Keratinocyte (primary cell): ENCODE measurements around the gene AUH. TPM values are rescaled to one million over a fixed set of nuclear protein-coding genes. Genes with fewer than 3 reads are reported as not detected.

Experiments used
- DNase-seq: peaks from one replicate; pipeline ENCODE4 v3.0.0-alpha.2; 2011; ENCODE audit warnings: low read depth, missing footprints, low spot score
- FAIRE-seq: peaks from 2 replicates; lab custom pipeline; 2011; peaks lifted over from hg19 to GRCh38; lab: Jason Lieb, UNC
- H2AFZ ChIP-seq: 2 replicates; pipeline ENCODE4 v1.6.0; 2012; ENCODE audit warnings: low read length, control low read depth, inconsistent platforms; ENCODE audit not compliant: control insufficient read depth
- H3K27ac ChIP-seq: 2 replicates; pipeline ENCODE4 v1.5.1; 2011; ENCODE audit warnings: low read length; ENCODE audit not compliant: control insufficient read depth, insufficient read depth
- H3K27me3 ChIP-seq: 3 replicates; pipeline ENCODE4 v1.6.0; 2011; ENCODE audit warnings: low read length; ENCODE audit not compliant: control insufficient read depth, insufficient read depth; ENCODE audit errors: extremely low read depth
- H3K36me3 ChIP-seq, 2 experiments: 2 replicates in 1 of 2; 3 replicates in 1 of 2; pipeline ENCODE4 v1.5.1; 2011; ENCODE audit warnings: low read length in 2 of 2, mild to moderate bottlenecking in 1 of 2; ENCODE audit not compliant: control insufficient read depth in 2 of 2, insufficient read depth in 2 of 2; ENCODE audit errors: extremely low read depth in 1 of 2
- H3K4me1 ChIP-seq: 3 replicates; pipeline ENCODE4 v1.5.1; 2011; ENCODE audit warnings: low read length; ENCODE audit not compliant: control insufficient read depth, insufficient read depth; ENCODE audit errors: extremely low read depth
- H3K4me2 ChIP-seq: 3 replicates; pipeline ENCODE4 v1.6.0; 2011; ENCODE audit warnings: low read depth, low read length; ENCODE audit not compliant: control insufficient read depth, insufficient read depth; ENCODE audit errors: extremely low read depth
- H3K4me3 ChIP-seq, 3 experiments: fragments of 200-600 bp in 1 of 3; sonication (generic) in 1 of 3; 2 replicates in 2 of 3; 3 replicates in 1 of 3; pipeline ENCODE4 v1.5.1; 2011 to 2016; ENCODE audit warnings: low read length in 3 of 3, mild to moderate bottlenecking in 3 of 3, control low read depth in 2 of 3, inconsistent platforms in 1 of 3, low read depth in 1 of 3, mixed read lengths in 1 of 3, mixed run types in 1 of 3, moderate library complexity in 1 of 3; ENCODE audit not compliant: control insufficient read depth in 2 of 3, insufficient read depth in 2 of 3; ENCODE audit errors: extremely low read depth in 1 of 3
- H3K79me2 ChIP-seq: 2 replicates; pipeline ENCODE4 v1.6.0; 2012; ENCODE audit warnings: low read length; ENCODE audit not compliant: control insufficient read depth, insufficient read depth
- H3K9ac ChIP-seq: 3 replicates; pipeline ENCODE4 v1.6.0; 2011; ENCODE audit warnings: low read length; ENCODE audit not compliant: control insufficient read depth, insufficient read depth; ENCODE audit errors: extremely low read depth
- H3K9me1 ChIP-seq: 3 replicates; pipeline ENCODE4 v1.6.0; 2011; ENCODE audit warnings: low read length; ENCODE audit not compliant: control insufficient read depth, insufficient read depth; ENCODE audit errors: extremely low read depth
- H3K9me3 ChIP-seq: 2 replicates; pipeline ENCODE4 v1.5.1; 2012; ENCODE audit warnings: low read depth, low read length; ENCODE audit not compliant: control insufficient read depth
- H4K20me1 ChIP-seq: 3 replicates; pipeline ENCODE4 v1.6.0; 2011; ENCODE audit warnings: low read length; ENCODE audit not compliant: control insufficient read depth, insufficient read depth; ENCODE audit errors: extremely low read depth
- CTCF ChIP-seq, 3 experiments: IDR thresholded peaks in 1 of 3; conservative IDR thresholded peaks in 1 of 3; optimal IDR thresholded peaks in 1 of 3; 2 replicates in 2 of 3; 3 replicates in 1 of 3; pipeline versions ENCODE3 to v1.5.1; 2011; ENCODE audit warnings: low read length in 3 of 3, mild to moderate bottlenecking in 3 of 3, moderate library complexity in 2 of 3, control low read depth in 1 of 3, inconsistent platforms in 1 of 3; ENCODE audit not compliant: insufficient read depth in 2 of 3; ENCODE audit errors: extremely low read depth in 1 of 3
- EZH2 ChIP-seq: IDR thresholded peaks from one replicate; pipeline ENCODE4 v1.6.1; 2012; ENCODE audit warnings: inconsistent platforms, mild to moderate bottlenecking, low read length, moderate library complexity
- dilution Hi-C: fragments of 300-500 bp; cut with MboI; formaldehyde crosslinking; loops from one replicate; pipeline ENCODE4 v1.7.0; 2020; ENCODE audit warnings: low sequenced_read_pairs; ENCODE audit not compliant: extremely low pct_ligation_motif_present
- polyA plus RNA-seq, 5 experiments: library from polyadenylated mRNA; depleted of rRNA in 3 of 5; stranded (reverse) in 3 of 5; stranded (forward) in 1 of 5; unstranded in 1 of 5; fragments of >200 nt; gene quantifications; 1 replicate in 1 of 5; 2 replicates in 3 of 5; 3 replicates in 1 of 5; pipeline versions ENCODE4 v1.2.1 to v1.2.3, GENCODE V29; 2011 to 2012; ENCODE audit warnings: missing spikeins in 2 of 5, low read depth in 1 of 5, low replicate concordance in 1 of 5

AUH gene
- polyA plus RNA-seq, 1 donor (not counting 4 experiments of a cell fraction or from before 2014, with no cell fraction given) = 5.5 TPM

- no peak overlapping the region for H3K27ac ChIP-seq
- no peaks in the 10 kb centered on the region for H3K9me1 ChIP-seq
- H2AFZ ChIP-seq = no peak overlapping the region
- H3K4me1 ChIP-seq = no peaks in the 10 kb centered on the region
- dilution Hi-C loops = no loop called here
- H3K9ac ChIP-seq = no peak overlapping the region
- H3K36me3 ChIP-seq = no peaks in the 10 kb centered on the region
- TF ChIP-seq CTCF (optimal IDR thresholded peaks at IDR 0.05 in 1 of 3, IDR thresholded peaks at IDR 0.05 in 1 of 3, conservative IDR thresholded peaks at IDR 0.05 in 1 of 3; ENCODE audit: extremely low read depth in 1 of 3, insufficient read depth in 2 of 3, low read length in 3 of 3) = no peak
- TF ChIP-seq EZH2 = no peak
- H3K4me3 ChIP-seq = no peak overlapping the region
- H3K4me2 ChIP-seq = no peak overlapping the region
- FAIRE-seq = no peak
- no peaks in the 10 kb centered on the region for H3K79me2 ChIP-seq
- no peak for DNase-seq
- H3K9me3 ChIP-seq = no peaks in the 10 kb centered on the region
- no peaks in the 10 kb centered on the region for H3K27me3 ChIP-seq
- no peaks in the 10 kb centered on the region for H4K20me1 ChIP-seq
Measured at GRCh38 chr9:91274949-91275492, 86.7 kb downstream of the AUH start.

GRCh38 chr9:91273853-91274552 is 87.7 kb downstream of the AUH start:
- no peak for TF ChIP-seq EZH2
- no peaks in the 10 kb centered on the region for H3K27me3 ChIP-seq
- H3K4me1 ChIP-seq = no peaks in the 10 kb centered on the region
- H3K9me3 ChIP-seq = no peaks in the 10 kb centered on the region
- no peaks in the 10 kb centered on the region for H3K79me2 ChIP-seq
- no peaks in the 10 kb centered on the region for H3K9me1 ChIP-seq
- H3K27ac ChIP-seq = no peak overlapping the region
- no peak overlapping the region for H3K4me3 ChIP-seq
- no peak overlapping the region for H3K4me2 ChIP-seq
- H2AFZ ChIP-seq = no peak overlapping the region
- H4K20me1 ChIP-seq = no peaks in the 10 kb centered on the region
- H3K9ac ChIP-seq = no peak overlapping the region
- dilution Hi-C loops = no loop called here
- DNase-seq (no peak), FAIRE-seq (no peak)
- no peaks in the 10 kb centered on the region for H3K36me3 ChIP-seq
